HG03520 (cell line): Measurements from ENCODE around the gene FABP2.
"Not testable (repeated sequence)": the region's sequence is repeated elsewhere in the genome, so short reads cannot be mapped to it uniquely, and the experiment has no call there.

Source experiments
- ATAC-seq: cut with Tn5 transposase; IDR thresholded peaks from one replicate; pipeline ENCODE4 v1.9.1; 2021; ENCODE audit warnings: mild to moderate bottlenecking, moderate library complexity; ENCODE audit not compliant: unreplicated experiment

FABP2 gene

GRCh38 chr4:119313237-119313636, 8.7 kb downstream of the FABP2 start:
- no peak for ATAC-seq

DNA sequence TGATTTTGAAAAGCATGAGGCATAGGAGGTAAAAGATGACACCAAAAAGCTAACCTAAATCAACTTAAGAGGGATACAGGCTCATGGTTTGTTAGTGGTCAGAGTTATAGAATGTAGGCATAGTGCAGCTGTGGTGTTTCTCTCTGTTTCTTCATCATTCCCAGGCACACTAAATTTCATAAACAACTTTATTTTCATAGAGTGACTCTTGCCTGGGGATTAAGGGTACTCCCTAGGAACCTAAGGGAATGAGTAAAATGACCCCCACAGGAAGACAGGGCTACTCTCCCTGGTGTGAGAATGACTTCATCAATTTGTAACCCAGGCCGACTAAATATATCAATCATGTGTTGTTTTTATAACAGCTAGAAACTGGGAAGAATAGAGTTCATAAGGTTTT, 11.1 kb downstream of the FABP2 start:
- no peak for ATAC-seq

DNA sequence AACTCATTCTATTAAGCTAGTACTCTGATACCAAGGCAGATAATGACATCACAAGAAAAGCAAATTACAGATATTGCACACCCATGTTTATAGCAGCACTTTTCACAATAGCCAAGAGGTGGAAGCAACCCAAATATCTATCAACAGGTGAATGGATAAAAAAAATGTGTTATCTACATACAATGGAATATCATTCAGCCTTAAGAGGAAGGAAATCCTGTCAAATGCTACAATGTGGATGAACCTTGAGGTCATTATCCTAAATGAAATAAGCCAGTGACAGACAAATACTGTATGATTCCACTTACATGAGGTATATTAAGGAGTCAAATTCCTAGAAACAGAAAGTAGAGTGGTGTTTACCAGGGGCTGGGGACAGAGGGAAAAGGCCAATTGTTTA, 14.3 kb downstream of the FABP2 start:
- ATAC-seq: no peak

DNA sequence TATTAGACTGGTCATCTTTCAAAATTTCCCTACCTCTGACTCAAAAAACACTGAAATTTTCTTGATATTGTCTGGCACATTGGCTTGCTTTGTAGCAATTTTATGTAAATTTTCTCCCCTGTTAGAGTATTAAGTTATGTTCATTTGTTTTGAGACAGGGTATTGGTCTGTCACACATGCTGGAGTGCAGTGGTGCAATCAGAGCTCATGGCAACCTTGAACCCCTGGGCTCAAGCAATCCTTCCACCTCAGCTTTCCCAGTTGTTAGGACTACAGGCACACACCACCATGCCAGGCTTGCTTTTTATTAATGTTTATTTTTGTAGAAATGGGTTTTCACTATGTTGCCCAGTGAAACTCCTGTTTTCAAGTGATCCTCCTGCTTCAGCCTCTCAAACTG, 17.5 kb downstream of the FABP2 start:
- no peak for ATAC-seq

DNA sequence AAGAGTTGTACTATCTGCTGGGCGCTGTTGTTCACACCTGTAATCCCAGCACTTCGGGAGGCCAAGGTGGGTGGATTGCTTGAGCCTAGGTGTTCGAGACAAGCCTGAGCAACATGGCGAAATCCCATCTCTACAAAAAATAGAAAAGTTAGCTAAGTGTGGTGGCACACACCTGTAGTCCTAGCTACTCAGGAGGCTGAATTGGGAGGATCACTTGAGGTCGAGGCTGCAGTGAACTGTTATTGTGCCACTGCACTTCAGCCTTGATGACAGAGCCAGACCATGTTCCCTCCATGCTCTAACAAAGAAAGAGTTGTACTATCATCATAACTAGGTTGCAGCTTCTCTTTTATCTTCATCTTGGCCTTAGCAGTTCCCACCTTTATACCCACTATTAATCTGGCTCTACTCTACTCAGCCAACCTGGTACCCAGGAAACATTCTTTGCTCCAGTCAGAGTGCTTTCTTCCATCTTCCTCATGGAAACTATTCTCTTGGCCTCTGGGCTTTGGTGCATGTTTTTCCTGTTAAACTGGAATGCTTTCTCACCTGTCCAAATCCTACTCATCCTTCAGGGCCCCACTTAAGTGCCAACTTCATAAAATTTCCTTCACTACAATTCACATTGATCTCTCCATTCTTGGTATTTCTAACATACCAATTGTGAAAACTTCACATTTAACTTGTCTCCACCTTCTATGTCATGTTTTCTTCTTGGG, 18.2 kb downstream of the FABP2 start:
- ATAC-seq: no peak

DNA sequence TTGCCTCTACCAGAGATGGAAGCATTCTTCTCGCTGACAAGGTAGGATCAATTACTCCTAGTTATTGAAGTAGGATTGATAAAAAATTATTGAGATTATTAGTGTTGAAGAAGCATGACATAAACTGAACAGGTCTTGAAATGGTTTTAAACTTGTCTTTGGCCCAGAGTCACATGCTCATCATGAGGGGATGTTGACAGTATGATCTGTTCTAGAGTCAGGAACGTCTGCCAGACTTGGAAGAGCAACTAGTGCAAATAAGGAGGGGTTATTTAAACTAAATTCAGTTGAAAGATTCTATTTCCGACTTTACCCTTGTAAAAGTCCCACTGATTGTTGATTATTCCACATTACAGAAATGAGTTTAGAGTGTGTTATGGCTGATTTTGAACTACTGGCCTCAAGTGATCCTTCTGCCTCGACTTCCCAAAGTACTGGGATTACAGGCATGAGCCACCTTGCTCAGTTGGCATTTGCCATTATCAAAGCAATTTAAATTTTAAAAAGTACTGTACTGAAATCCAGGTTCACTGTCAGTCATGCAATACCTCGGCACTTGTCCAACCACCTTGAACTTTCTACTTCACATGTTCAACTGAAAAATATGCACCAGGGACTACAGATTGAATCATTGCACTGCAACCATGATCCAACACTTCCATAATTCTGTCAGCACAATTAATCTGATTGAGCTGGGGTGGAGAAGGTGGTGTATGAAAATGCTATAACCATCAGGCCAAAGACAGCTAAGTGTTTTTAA, 19.7 kb downstream of the FABP2 start:
- no peak for ATAC-seq

- ATAC-seq: peak; percentile 94
Measured at GRCh38 chr4:119300101-119300978, 21.6 kb downstream of the FABP2 start.

GRCh38 chr4:119299741-119300100, 22.2 kb downstream of the FABP2 start:
- ATAC-seq: peak; percentile 54

DNA sequence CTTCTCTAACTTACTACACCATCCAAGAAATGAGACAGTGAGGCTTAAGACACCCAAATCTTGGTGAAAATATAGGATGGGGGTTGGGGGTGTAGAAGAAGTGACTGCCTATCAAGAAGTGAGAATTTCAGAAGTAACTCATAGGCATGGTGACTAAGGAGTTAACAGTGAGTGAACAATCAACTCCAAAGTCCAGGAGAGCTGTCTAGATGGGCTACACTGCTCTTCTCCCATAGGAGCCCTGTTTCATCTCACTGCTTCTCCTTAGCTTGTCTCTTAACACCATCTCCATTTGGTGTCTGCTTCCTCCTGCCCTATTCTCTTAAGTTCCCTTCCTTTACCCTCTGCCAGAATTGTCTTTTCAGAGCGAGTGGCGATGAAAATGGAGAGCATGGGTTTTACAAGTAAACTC, 22.7 kb downstream of the FABP2 start:
- no peak for ATAC-seq

- ATAC-seq: no peak
Measured at GRCh38 chr4:119297795-119298194, 24.1 kb downstream of the FABP2 start.

GRCh38 chr4:119296356-119296755, 25.6 kb downstream of the FABP2 start:
- no peak for ATAC-seq

- ATAC-seq: no peak
Measured at GRCh38 chr4:119290598-119290997, 31.3 kb downstream of the FABP2 start.

DNA sequence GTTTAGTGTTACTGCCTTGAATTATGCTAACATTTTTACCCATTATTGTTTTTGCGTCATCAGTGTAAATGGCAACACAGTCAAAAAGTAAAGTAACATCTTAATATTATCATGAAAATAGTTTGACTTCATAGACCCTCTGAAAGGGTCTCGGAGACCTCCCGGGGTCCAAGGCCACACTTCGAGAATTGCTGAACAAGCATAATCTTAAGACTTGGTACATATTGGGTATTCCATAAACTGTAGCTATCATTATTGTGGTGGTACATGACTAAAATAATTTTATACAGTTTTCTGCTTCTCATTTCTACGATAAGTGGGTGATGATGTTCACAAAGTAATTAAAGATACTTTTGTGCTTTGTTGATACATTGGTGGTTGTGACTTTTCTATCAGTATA, 32.6 kb downstream of the FABP2 start:
- ATAC-seq: no peak

DNA sequence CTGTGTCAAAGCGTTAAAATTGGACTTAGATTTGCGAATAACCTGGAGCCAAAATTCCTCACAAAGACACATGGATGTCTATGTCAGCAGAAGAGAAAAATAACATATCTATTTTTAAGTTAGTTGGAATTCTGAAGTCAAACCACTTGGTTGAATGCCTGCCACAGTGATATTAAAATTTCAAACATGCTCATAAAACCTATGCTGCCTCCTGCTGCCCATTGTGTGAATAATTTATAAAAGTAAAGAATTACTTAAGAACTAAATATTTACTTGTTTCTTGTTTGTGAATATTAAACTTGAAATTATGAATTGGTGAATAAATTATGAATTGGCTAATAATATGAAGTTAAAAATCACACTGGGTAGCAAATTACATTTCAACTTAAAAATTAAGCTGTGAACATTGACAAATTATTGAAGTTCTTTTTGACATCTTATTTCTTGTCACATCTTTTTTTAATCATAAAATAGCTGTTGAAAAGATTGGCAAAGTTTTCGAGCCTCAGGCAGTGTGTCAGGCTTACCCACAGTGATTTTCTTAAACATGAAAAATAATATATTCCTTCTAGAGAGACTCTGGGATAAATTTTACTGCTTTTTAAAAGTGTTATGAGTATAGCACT, 35.4 kb downstream of the FABP2 start:
- no peak for ATAC-seq

DNA sequence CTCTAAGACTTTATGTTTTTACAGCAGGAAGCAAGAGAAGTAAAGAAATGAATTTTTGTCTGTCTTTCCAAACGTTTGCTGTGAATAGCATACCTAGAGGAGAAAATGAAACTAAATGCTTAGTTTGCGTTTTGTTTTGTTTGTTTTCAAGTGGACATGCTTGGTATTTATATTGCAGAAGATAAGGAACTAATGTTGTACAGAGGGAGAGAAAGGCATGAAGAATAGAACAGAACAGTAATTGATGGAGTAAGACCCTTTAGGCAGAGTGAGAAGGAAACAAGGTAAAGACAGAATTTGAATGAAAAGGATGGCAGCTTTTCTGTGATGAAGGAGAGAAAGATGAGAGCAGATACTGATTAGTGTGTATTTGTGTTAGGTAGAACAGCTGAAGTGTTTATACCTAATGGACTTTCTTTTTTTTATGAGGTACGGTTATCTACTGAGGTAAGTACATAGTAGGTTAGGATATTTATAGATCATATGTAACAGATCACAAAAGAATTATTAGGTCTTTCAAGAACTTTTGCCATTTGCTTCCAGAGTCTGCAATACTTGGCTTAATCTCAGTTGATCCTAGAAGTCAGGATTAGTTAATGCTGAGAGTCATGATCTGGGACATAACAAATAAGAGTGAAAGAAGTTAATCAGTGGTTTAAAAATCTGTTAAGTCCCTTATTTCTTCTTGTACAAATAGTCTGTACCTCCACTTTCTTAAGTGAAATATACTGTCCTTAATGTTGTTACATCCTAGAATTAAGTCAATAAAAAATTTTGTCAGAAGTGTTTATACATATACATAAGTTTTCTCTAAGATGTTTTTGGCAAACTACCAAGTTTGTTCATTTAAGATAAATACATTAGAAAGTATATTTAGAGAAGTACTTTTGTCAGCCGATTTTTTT, 36.8 kb downstream of the FABP2 start:
- ATAC-seq: no peak

DNA sequence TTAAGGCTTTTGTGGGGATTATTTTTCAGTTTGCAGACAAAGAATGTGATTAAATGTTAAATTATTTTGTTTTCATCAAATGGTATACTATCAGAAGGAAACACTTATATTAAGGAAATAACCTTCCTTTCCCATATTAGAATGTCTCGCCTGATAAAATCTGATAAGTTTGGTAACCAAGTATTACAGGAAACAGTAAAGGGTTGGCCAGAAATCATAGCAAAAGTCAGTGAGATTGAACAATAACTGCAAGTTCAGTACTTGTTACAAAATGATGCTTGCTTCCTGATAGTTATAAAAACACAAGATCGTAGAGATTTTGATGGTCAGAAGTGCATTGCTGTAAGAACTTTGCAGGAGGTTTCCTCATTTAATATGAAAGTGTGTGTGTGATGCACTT, 40.5 kb downstream of the FABP2 start:
- no peak for ATAC-seq

- not testable (repeated sequence) for ATAC-seq
Measured at GRCh38 chr4:119279945-119280344, 42.0 kb downstream of the FABP2 start.

GRCh38 chr4:119279541-119279940, 42.4 kb downstream of the FABP2 start:
- ATAC-seq: not testable (repeated sequence)

DNA sequence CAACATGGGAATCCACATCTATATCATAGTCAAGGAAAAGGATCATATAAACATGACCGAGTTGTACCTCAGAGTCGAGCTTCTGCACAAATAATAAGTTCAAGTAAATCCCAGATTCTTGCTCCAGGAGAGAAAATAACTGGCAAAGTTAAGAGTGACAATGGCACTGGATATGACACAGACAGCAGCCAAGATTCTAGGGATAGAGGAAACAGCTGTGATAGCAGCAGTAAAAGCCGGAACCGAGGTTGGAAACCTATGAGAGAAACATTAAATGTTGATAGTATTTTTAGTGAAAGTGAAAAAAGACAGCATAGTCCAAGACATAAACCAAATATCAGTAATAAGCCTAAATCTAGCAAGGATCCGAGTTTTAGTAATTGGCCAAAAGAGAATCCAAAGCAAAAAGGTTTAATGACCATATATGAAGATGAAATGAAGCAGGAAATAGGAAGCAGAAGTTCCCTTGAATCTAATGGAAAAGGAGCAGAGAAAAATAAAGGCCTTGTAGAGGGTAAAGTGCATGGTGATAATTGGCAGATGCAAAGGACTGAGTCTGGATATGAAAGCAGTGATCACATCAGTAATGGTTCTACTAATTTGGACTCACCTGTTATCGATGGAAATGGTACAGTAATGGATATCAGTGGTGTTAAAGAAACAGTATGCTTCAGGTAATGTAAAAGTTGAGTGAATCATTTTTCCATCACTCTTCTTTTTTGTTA, 50.4 kb downstream of the FABP2 start:
- no peak for ATAC-seq
